PC-3 (cell line): Measurements from ENCODE around the gene GIPC2. TPM values are rescaled to one million over a fixed set of nuclear protein-coding genes. Genes with fewer than 3 reads are reported as not detected.
A peak's percentile ranks its signal among the peaks of the same experiment; 100 is the strongest.

Experiments used
- ATAC-seq: fragments of 200-7000 bp; cut with Tn5 transposase; 2 replicates; pipeline ENCODE4 v1.9.1; 2020; ENCODE audit warnings: mild to moderate bottlenecking, moderate library complexity
- BruUV-seq: library from RNA; stranded (reverse); fragments of 400-500 nt; replicated peaks from 2 replicates; lab custom pipeline; 2021; lab: Mats Ljungman, UMichigan
- CTCF ChIA-PET: fragments of 300-600 bp; sonication (Branson Sonifier 250); formaldehyde crosslinking; loops from one replicate; lab custom pipeline; 2022; ENCODE audit warnings: antibody characterized with exemption; lab: Charles Lee
- POLR2A ChIA-PET: fragments of 300-600 bp; sonication (Branson Sonifier 250); formaldehyde crosslinking; loops from one replicate; lab custom pipeline; 2022; ENCODE audit warnings: antibody characterized with exemption; ENCODE audit not compliant: unreplicated experiment; lab: Charles Lee
- DNase-seq: peaks from one replicate; pipeline ENCODE4 v3.0.0-alpha.2; 2015
- H2AFZ ChIP-seq: fragments of 300-600 bp; sonication (generic); 2 replicates; pipeline ENCODE4 v1.6.0; 2016; ENCODE audit warnings: antibody characterized with exemption, low read length
- H3F3A ChIP-seq: fragments of 300-600 bp; sonication (generic); one replicate; pipeline ENCODE4 v1.6.0; 2017; ENCODE audit warnings: antibody characterized with exemption, low read length, control low read depth, mild to moderate bottlenecking; ENCODE audit not compliant: unreplicated experiment
- H3K27ac ChIP-seq: fragments of 300-600 bp; sonication (generic); 2 replicates; pipeline ENCODE4 v1.5.1; 2016; ENCODE audit warnings: mild to moderate bottlenecking, low read length
- H3K27me3 ChIP-seq: fragments of 300-600 bp; sonication (generic); 2 replicates; pipeline ENCODE4 v1.6.1; 2016; ENCODE audit warnings: low read length, mixed read lengths
- H3K36me3 ChIP-seq: fragments of 300-600 bp; sonication (generic); 2 replicates; pipeline ENCODE4 v1.6.1; 2016; ENCODE audit warnings: low read depth, mixed run types, low read length, mixed read lengths
- H3K4me1 ChIP-seq: fragments of 300-600 bp; sonication (generic); 2 replicates; pipeline ENCODE4 v1.5.1; 2016; ENCODE audit warnings: low read length; ENCODE audit not compliant: insufficient read depth
- H3K4me2 ChIP-seq: fragments of 300-600 bp; sonication (generic); 2 replicates; pipeline ENCODE4 v1.6.0; 2016; ENCODE audit warnings: low read length
- H3K4me3 ChIP-seq: fragments of 300-600 bp; sonication (generic); 2 replicates; pipeline ENCODE4 v1.5.1; 2016; ENCODE audit warnings: mild to moderate bottlenecking, low read length, mixed read lengths
- H3K79me2 ChIP-seq: fragments of 300-600 bp; sonication (generic); 2 replicates; pipeline ENCODE4 v1.6.1; 2017; ENCODE audit warnings: low read length, mixed read lengths
- H3K9ac ChIP-seq: fragments of 300-600 bp; sonication (generic); 2 replicates; pipeline ENCODE4 v1.6.0; 2016; ENCODE audit warnings: mild to moderate bottlenecking, low read length
- H3K9me2 ChIP-seq: fragments of 300-600 bp; sonication (generic); replicated peaks from 2 replicates; pipeline ENCODE4 v1.6.1; 2016; ENCODE audit warnings: mixed run types, low read length, mixed read lengths
- H3K9me3 ChIP-seq: fragments of 300-600 bp; sonication (generic); 2 replicates; pipeline ENCODE4 v1.6.1; 2016; ENCODE audit warnings: low read length, mixed read lengths
- H4K20me1 ChIP-seq: fragments of 300-600 bp; sonication (generic); 2 replicates; pipeline ENCODE4 v1.6.1; 2016; ENCODE audit warnings: low read length, mixed read lengths
- CTCF ChIP-seq: fragments of 300-600 bp; sonication (generic); conservative IDR thresholded peaks from 2 replicates; pipeline ENCODE4 v1.5.1; 2017; ENCODE audit warnings: antibody characterized with exemption, low read depth, mild to moderate bottlenecking, low read length
- EZH2 ChIP-seq: fragments of 300-600 bp; sonication (generic); IDR thresholded peaks from one replicate; pipeline ENCODE4 v1.6.1; 2017; ENCODE audit warnings: antibody characterized with exemption, mild to moderate bottlenecking, low read length; ENCODE audit not compliant: unreplicated experiment
- EZH2phosphoT487 ChIP-seq: fragments of 300-600 bp; sonication (generic); IDR thresholded peaks from 2 replicates; pipeline ENCODE4 v1.6.1; 2018; ENCODE audit warnings: mild to moderate bottlenecking, antibody characterized with exemption, low read length, borderline replicate concordance
- intact Hi-C: fragments of 100-400 bp; cut with micrococcal nuclease; formaldehyde crosslinking; loops from 2 replicates; pipeline ENCODE4 v1.9.0; 2023
- total RNA-seq: library from RNA; depleted of rRNA; stranded (reverse); fragments of >200 nt; gene quantifications from 2 replicates; pipeline ENCODE4 v1.2.3, GENCODE V29; 2014

GIPC2 gene
- total RNA-seq, 1 experiment from 2014 or later = not detected

DNA sequence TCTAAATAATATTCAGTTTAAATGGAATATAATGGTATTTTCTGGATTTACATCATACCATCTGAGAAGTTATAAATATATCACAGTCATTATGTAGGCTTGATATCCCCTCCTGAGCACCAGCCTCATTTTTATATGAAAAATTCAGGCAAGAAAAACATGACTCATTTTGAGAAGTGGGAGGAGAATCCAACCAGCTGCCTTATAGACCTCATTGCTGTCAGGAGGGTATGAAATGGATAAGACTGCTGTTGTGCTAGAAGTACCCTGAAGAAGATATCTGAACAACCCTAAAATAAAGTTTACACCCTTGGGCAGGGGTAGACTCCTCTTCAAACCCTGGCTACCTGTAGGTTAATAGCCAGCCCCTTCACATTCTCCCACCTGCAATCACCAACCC lies 8.8 kb downstream of the GIPC2 start:
- no peaks in the 10 kb centered on the region for H3K4me1 ChIP-seq
- POLR2A ChIA-PET = no interaction called here
- no peaks in the 10 kb centered on the region for H3K27me3 ChIP-seq
- H3K9ac ChIP-seq = no peak overlapping the region
- intact Hi-C loops = no loop called here
- H3K9me2 ChIP-seq = no peaks in the 10 kb centered on the region
- no peak for TF ChIP-seq EZH2phosphoT487
- no peak for TF ChIP-seq CTCF
- no peak for TF ChIP-seq EZH2
- H3K79me2 ChIP-seq = no peaks in the 10 kb centered on the region
- no peaks in the 10 kb centered on the region for H4K20me1 ChIP-seq
- no peaks in the 10 kb centered on the region for H3K36me3 ChIP-seq
- H3K4me3 ChIP-seq = no peak overlapping the region
- no peak overlapping the region for H3K27ac ChIP-seq
- no peaks in the 10 kb centered on the region for H3K9me3 ChIP-seq
- peak; percentile 66 for ATAC-seq
- no peak for DNase-seq
- no peak overlapping the region for H3K4me2 ChIP-seq
- BruUV-seq = no TSS peak
- H2AFZ ChIP-seq = no peak overlapping the region
- H3F3A ChIP-seq = no peaks in the 10 kb centered on the region
- CTCF ChIA-PET = no interaction called here

- intact Hi-C loops = no loop called here
Measured at GRCh38 chr1:78054972-78055371, 9.2 kb downstream of the GIPC2 start.

More at GRCh38 chr1:78054972-78055371, 9.2 kb downstream of the GIPC2 start:
- Histone ChIP-seq H3K27ac (no peak overlapping the region), H2AFZ (no peak overlapping the region), H3K9ac (no peak overlapping the region), H3K9me3 (no peaks in the 10 kb centered on the region), H3F3A (no peaks in the 10 kb centered on the region), H3K9me2 (no peaks in the 10 kb centered on the region), H3K4me2 (no peak overlapping the region), H3K79me2 (no peaks in the 10 kb centered on the region), H3K36me3 (no peaks in the 10 kb centered on the region), H4K20me1 (no peaks in the 10 kb centered on the region), H3K27me3 (no peaks in the 10 kb centered on the region), H3K4me1 (no peaks in the 10 kb centered on the region), H3K4me3 (no peak overlapping the region)
- no TSS peak for BruUV-seq
- ATAC-seq (no peak), DNase-seq (no peak)
- TF ChIP-seq EZH2phosphoT487 (no peak), CTCF (no peak), EZH2 (no peak)
- CTCF ChIA-PET = no interaction called here
- POLR2A ChIA-PET = no interaction called here
